Endodermal cell (in vitro differentiated cells): Measurements from ENCODE around the gene KIAA0930. TPM values are rescaled to one million over a fixed set of nuclear protein-coding genes. Genes with fewer than 3 reads are reported as not detected.

Experiments
- DNase-seq: peaks from one replicate; pipeline ENCODE4 v3.0.0-alpha.2; 2017
- H3K27ac ChIP-seq: 2 replicates; pipeline ENCODE4 v1.5.1; 2013; ENCODE audit warnings: mild to moderate bottlenecking, low read depth, low read length, moderate library complexity
- H3K27me3 ChIP-seq: 2 replicates; pipeline ENCODE4 v1.6.1; 2013; ENCODE audit warnings: mild to moderate bottlenecking, low read length, moderate library complexity; ENCODE audit not compliant: insufficient read depth, control insufficient read depth, poor library complexity, severe bottlenecking
- H3K36me3 ChIP-seq: 2 replicates; pipeline ENCODE4 v1.7.0; 2013; ENCODE audit warnings: mild to moderate bottlenecking, low read length, moderate library complexity; ENCODE audit not compliant: control insufficient read depth, insufficient read depth
- H3K4me1 ChIP-seq: one replicate; pipeline ENCODE4 v1.7.0; 2013; ENCODE audit warnings: low read length; ENCODE audit not compliant: control insufficient read depth, insufficient read depth
- H3K4me3 ChIP-seq: 2 replicates; pipeline ENCODE4 v1.5.1; 2013; ENCODE audit warnings: mild to moderate bottlenecking, low read length, moderate library complexity
- H3K9ac ChIP-seq: 2 replicates; pipeline ENCODE4 v1.6.1; 2013; ENCODE audit warnings: mild to moderate bottlenecking, low read length, moderate library complexity; ENCODE audit not compliant: poor library complexity, severe bottlenecking; ENCODE audit errors: extremely low read depth
- H3K9me3 ChIP-seq: 2 replicates; pipeline ENCODE4 v1.6.1; 2013; ENCODE audit warnings: mild to moderate bottlenecking, low read length, moderate library complexity; ENCODE audit not compliant: control insufficient read depth
- H3K27ac Mint-ChIP-seq: 2 replicates; pipeline ENCODE4 v1.8.0; 2020; ENCODE audit warnings: mixed read lengths
- H3K27me3 Mint-ChIP-seq: 2 replicates; pipeline ENCODE4 v1.8.0; 2021; ENCODE audit warnings: mild to moderate bottlenecking, mixed read lengths; ENCODE audit not compliant: insufficient read depth
- H3K36me3 Mint-ChIP-seq: 2 replicates; pipeline ENCODE4 v1.8.0; 2020; ENCODE audit warnings: low read depth, mixed read lengths
- H3K4me1 Mint-ChIP-seq: 2 replicates; pipeline ENCODE4 v1.8.0; 2020; ENCODE audit warnings: mixed read lengths
- H3K4me3 Mint-ChIP-seq: 2 replicates; pipeline ENCODE4 v1.8.0; 2020; ENCODE audit warnings: mild to moderate bottlenecking, moderate library complexity, mixed read lengths
- H3K9me3 Mint-ChIP-seq: 2 replicates; pipeline ENCODE4 v1.8.0; 2020; ENCODE audit warnings: mild to moderate bottlenecking, mixed read lengths
- WGBS, 2 experiments: methylation state at CpG; one replicate each; pipeline versions ENCODE4 v1.1.5 to v1.1.7; 2013; ENCODE audit warnings: missing lambda C conversion rate in 2 of 2, mixed read lengths in 1 of 2; ENCODE audit not compliant: insufficient coverage in 1 of 2, insufficient read length in 1 of 2; 5-methylcytosine and 5-hydroxymethylcytosine counted together
- total RNA-seq, 2 donors: library from RNA; stranded (reverse); fragmentation: NEBNext Ultra II Directional in 1 of 2; extraction: Animal tissue kit (Norgen Biotek cat#: 25700) in 1 of 2; gene quantifications; 2 replicates in 1 of 2; 3 replicates in 1 of 2; pipeline ENCODE4 v1.2.1, GENCODE V29; 2021
- TF ChIP-seq, protein P1 (sequence below): fragments of 200-600 bp; sonication (generic); conservative IDR thresholded peaks from 2 replicates; pipeline ENCODE4 v1.5.0; 2021; ENCODE audit warnings: antibody characterized with exemption, mild to moderate bottlenecking

Gene KIAA0930
- total RNA-seq, 2 donors from 2014 or later = 36.2 to 47.8 TPM

DNA sequence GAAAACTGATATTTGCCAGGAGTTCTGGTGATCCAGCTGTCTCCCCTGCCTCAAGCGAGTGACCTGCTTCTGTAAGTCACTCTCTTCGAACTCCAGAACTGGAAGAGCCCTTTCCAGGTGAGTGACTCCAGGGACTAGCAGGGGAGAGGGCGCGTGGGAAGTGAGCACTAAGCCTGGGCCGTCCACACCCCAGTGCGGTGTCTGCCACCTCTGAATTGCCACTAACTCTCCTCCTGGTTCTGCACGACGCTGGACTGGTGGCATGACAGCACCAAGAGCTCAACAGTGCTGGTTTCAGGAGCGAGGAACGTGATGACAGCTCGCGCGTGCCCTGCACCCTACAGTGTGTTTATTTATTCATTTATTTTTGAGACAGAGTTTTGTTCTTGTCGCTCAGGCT is 22.9 kb downstream of the KIAA0930 start:
- H3K27ac ChIP-seq = no peak overlapping the region
- H3K27me3 ChIP-seq = no peaks in the 10 kb centered on the region
- H3K4me1 Mint-ChIP-seq = peaks cover 8% of the 10 kb centered on the region
- H3K27me3 Mint-ChIP-seq = no peaks in the 10 kb centered on the region
- TF ChIP-seq, protein P1, sequence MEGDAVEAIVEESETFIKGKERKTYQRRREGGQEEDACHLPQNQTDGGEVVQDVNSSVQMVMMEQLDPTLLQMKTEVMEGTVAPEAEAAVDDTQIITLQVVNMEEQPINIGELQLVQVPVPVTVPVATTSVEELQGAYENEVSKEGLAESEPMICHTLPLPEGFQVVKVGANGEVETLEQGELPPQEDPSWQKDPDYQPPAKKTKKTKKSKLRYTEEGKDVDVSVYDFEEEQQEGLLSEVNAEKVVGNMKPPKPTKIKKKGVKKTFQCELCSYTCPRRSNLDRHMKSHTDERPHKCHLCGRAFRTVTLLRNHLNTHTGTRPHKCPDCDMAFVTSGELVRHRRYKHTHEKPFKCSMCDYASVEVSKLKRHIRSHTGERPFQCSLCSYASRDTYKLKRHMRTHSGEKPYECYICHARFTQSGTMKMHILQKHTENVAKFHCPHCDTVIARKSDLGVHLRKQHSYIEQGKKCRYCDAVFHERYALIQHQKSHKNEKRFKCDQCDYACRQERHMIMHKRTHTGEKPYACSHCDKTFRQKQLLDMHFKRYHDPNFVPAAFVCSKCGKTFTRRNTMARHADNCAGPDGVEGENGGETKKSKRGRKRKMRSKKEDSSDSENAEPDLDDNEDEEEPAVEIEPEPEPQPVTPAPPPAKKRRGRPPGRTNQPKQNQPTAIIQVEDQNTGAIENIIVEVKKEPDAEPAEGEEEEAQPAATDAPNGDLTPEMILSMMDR = no peak
- H3K9ac ChIP-seq = no peak overlapping the region
- 93 to 95% methylated on average over 8 to 14 of the region's 14 CpGs for WGBS, 2 experiments
- H3K9me3 ChIP-seq = no peaks in the 10 kb centered on the region
- H3K36me3 ChIP-seq = no peaks in the 10 kb centered on the region
- H3K4me3 Mint-ChIP-seq = no peak overlapping the region
- H3K27ac Mint-ChIP-seq = no peak overlapping the region
- H3K36me3 Mint-ChIP-seq = no peaks in the 10 kb centered on the region
- H3K4me3 ChIP-seq = no peak overlapping the region
- DNase-seq = no peak
- H3K9me3 Mint-ChIP-seq = no peaks in the 10 kb centered on the region
- peaks cover 4% of the 10 kb centered on the region for H3K4me1 ChIP-seq

DNA sequence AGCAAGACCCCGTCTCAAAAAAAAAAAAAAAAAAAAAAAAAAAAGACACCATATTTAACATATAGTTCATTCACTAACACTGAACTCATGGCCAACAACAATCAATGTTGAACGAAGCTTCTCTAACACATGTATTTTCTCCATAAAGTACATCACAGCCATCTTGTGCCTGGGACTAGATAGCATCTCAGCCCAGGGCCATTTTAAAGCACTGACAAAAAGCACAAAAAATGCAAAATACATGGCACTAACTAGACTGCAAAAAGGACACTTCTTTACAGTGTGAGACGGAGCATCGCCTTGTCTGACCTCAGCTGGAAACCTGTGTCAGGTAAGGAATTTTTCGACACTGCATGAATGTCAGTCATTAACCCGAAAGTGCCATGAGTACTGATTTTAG is 23.3 kb downstream of the KIAA0930 start:
- no peaks in the 10 kb centered on the region for H3K36me3 ChIP-seq

DNA sequence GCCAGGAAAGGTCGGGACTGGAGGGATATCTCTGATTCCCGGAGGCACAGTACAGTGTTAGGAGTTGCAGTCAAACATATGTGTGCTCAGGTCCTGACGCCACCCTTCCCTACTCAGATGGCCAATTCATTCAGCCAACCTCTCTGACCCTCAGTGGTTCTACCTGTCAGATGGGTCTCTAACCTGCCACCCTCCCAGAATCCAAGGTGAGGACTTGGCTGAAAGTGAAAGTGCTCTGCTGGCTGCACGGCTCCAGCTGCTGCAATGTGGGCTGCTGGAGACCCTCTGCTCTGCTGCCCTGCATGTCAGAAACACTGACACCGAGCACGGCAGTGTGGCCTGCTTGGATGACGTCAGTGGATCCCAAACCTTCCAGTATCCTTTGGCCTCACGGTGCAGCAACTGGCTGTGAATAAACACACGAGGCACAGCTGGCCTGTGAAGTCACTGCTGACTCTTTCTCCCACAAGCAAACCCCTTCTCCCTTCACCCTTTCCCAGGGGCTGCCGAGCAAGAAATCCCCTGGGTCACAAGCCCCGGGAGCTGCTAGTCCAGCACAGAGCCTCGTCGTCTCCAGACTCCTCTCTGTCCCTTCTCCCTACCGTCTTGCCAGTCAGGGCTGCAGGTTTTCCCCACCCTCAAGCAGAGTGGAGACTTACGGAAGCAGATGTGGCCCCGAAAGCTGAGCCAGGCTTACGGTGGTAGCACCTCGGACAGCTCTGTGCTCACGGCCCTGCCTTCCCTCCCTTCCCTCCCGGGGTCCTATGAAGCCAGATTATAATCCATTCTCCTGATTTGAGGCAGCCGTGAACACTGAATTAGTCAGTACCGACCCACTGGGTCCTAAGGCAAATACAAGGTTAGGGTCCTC is 24.3 kb downstream of the KIAA0930 start:
- Histone ChIP-seq H3K4me1 (peaks cover 9% of the 10 kb centered on the region), H3K9ac (no peak overlapping the region)

More for the DNA sequence above, 23.3 kb downstream of the KIAA0930 start:
- no peaks in the 10 kb centered on the region for H3K36me3 Mint-ChIP-seq
- 94 to 98% methylated on average over 4 to 6 of the region's 6 CpGs for WGBS, 2 experiments
- H3K27ac Mint-ChIP-seq = no peak overlapping the region
- Histone ChIP-seq H3K9ac (no peak overlapping the region), H3K4me3 (no peak overlapping the region), H3K9me3 (no peaks in the 10 kb centered on the region), H3K27me3 (no peaks in the 10 kb centered on the region), H3K4me1 (peaks cover 4% of the 10 kb centered on the region), H3K27ac (no peak overlapping the region)
- TF ChIP-seq, protein P1 = no peak
- no peaks in the 10 kb centered on the region for H3K27me3 Mint-ChIP-seq
- H3K4me3 Mint-ChIP-seq = no peak overlapping the region
- DNase-seq = no peak
- H3K4me1 Mint-ChIP-seq = peaks cover 10% of the 10 kb centered on the region
- H3K9me3 Mint-ChIP-seq = no peaks in the 10 kb centered on the region

More for the DNA sequence above, 24.3 kb downstream of the KIAA0930 start:
- TF ChIP-seq, protein P1 = no peak
- H3K4me3 ChIP-seq = no peak overlapping the region
- Mint-ChIP-seq H3K27ac (no peak overlapping the region), H3K4me1 (peaks cover 14% of the 10 kb centered on the region), H3K36me3 (no peaks in the 10 kb centered on the region), H3K4me3 (no peak overlapping the region), H3K27me3 (no peaks in the 10 kb centered on the region), H3K9me3 (no peaks in the 10 kb centered on the region)
- H3K9me3 ChIP-seq = no peaks in the 10 kb centered on the region
- no peaks in the 10 kb centered on the region for H3K36me3 ChIP-seq
- no peaks in the 10 kb centered on the region for H3K27me3 ChIP-seq
- H3K27ac ChIP-seq = no peak overlapping the region
- peak; percentile 82 for DNase-seq
- 57 to 61% methylated on average over 18 to 22 of the region's 22 CpGs for WGBS, 2 experiments
